ENCODE measurements around the gene SERTAD4. TPM values are rescaled to one million over a fixed set of nuclear protein-coding genes. Genes with fewer than 3 reads are reported as not detected.

Gene SERTAD4
- polyA plus RNA-seq, 1 donor from 2014 or later, result not detected

DNA sequence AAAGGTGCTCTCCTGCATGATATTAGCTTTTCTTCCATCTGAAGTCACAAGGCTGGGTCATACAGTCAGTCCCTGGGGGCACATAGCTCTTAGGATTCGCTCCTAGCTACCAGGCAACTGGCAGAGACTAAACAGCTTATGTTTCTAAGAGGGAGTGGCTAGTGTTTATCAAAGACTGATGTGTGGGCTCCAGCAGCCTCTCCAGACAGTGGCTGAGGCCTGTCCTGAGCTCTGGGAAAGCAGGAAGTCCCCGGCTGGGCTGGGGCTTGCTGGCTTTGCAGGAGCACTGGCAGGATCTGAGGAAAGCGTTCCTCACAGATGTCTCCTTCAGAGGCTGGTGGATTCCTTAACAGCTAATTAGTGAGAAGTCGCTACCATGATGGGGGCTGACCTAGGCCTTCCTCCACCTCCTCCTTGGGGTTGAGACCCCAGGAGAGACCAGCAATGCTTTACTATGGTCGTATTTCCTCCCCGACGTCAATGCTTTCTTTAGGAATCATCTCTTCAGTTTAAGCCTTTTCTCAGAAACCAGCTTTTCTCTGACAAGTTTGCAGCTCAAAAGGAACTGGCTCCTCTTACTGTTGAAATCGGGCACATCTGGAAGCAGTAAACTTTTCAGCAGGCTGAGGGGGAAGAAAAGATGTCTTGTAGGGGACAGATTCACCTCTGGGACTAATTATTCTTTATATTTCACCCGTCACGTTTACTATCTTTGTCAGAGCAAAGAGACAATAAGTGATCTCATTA, 62.6 kb downstream of the SERTAD4 start:
- no peaks in the 10 kb centered on the region for H3K9me3 Mint-ChIP-seq
- peaks cover 29% of the 10 kb centered on the region for H3K27me3 Mint-ChIP-seq
- peaks cover 0 to 1% (median 0%) of the 10 kb centered on the region in 3 donors for H3K4me1 Mint-ChIP-seq
- H3K36me3 Mint-ChIP-seq, result no peaks in the 10 kb centered on the region
- no peak overlapping the region for H3K4me3 Mint-ChIP-seq
- no peak overlapping the region for H3K27ac Mint-ChIP-seq

Other genes with a start within 250 kb of the SERTAD4 start
- gene HHAT, start 96.1 kb downstream of the SERTAD4 start, polyA plus RNA-seq, result 6.3 TPM